GM19452 (cell line): ENCODE data around the gene MEG3.
"Not testable (repeated sequence)": the region's sequence is repeated elsewhere in the genome, so short reads cannot be mapped to it uniquely, and the experiment has no call there.

ENCODE experiments used
- ATAC-seq: cut with Tn5 transposase; IDR thresholded peaks from one replicate; pipeline ENCODE4 v1.9.1; 2021; ENCODE audit not compliant: unreplicated experiment

Gene MEG3

GRCh38 chr14:100788517-100788916 lies 37.4 kb upstream of the MEG3 start:
- no peak for ATAC-seq

- ATAC-seq: no peak
Observed at GRCh38 chr14:100788942-100789341, 37.0 kb upstream of the MEG3 start.

GRCh38 chr14:100789460-100790417 lies 36.2 kb upstream of the MEG3 start:
- no peak for ATAC-seq

- no peak for ATAC-seq
Observed at GRCh38 chr14:100790502-100791347, 35.2 kb upstream of the MEG3 start.

GRCh38 chr14:100791348-100791735 lies 34.6 kb upstream of the MEG3 start:
- ATAC-seq: no peak

GRCh38 chr14:100791995-100792394 lies 33.9 kb upstream of the MEG3 start:
- ATAC-seq: no peak

GRCh38 chr14:100796946-100797345 lies 29.0 kb upstream of the MEG3 start:
- no peak for ATAC-seq

- ATAC-seq: no peak
Observed at GRCh38 chr14:100800041-100800440, 25.9 kb upstream of the MEG3 start.

- ATAC-seq: not testable (repeated sequence)
Observed at GRCh38 chr14:100801433-100801832, 24.5 kb upstream of the MEG3 start.

GRCh38 chr14:100802179-100802578 lies 23.7 kb upstream of the MEG3 start:
- no peak for ATAC-seq

GRCh38 chr14:100802766-100803165 lies 23.2 kb upstream of the MEG3 start:
- ATAC-seq: no peak

GRCh38 chr14:100803226-100803625 lies 22.7 kb upstream of the MEG3 start:
- ATAC-seq: no peak

GRCh38 chr14:100803676-100804075 lies 22.2 kb upstream of the MEG3 start:
- no peak for ATAC-seq

GRCh38 chr14:100804138-100804537 lies 21.8 kb upstream of the MEG3 start:
- ATAC-seq: no peak

GRCh38 chr14:100804558-100805309 lies 21.2 kb upstream of the MEG3 start:
- ATAC-seq: no peak

GRCh38 chr14:100806386-100806785 lies 19.5 kb upstream of the MEG3 start:
- ATAC-seq: no peak

GRCh38 chr14:100807496-100807895 lies 18.4 kb upstream of the MEG3 start:
- ATAC-seq: no peak

- ATAC-seq: no peak
Observed at GRCh38 chr14:100807979-100808734, 17.8 kb upstream of the MEG3 start.

GRCh38 chr14:100810435-100810834 lies 15.5 kb upstream of the MEG3 start:
- ATAC-seq: no peak

- ATAC-seq: no peak
Observed at GRCh38 chr14:100810861-100811461, 15.0 kb upstream of the MEG3 start.
